ENCODE results near the gene CPM.

DNA sequence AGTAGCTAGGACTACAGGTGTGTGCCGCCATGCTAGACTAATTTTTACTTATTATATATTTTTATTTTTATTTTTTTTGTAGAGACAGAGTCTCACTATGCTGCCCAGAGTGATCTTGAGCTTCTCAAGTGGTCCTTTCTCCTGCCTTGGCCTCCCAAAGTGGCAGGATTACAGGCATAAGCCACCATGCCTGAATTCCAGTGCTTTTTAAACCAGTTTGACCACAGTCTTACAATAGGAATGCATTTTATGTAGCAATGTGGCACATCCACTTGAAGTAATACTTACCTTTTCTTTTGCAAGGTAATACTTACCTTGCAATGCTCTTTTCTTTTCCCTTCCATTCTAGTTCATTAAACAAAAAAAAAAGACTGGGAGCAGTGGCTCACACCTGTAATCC is 38.0 kb upstream of the CPM start:
- TF ChIP-seq GATA3 (IDR thresholded peaks at IDR 0.05; ENCODE audit: low read depth, low read length) = no peak
- TF ChIP-seq GATA2 (IDR thresholded peaks at IDR 0.05; ENCODE audit: low read depth, low read length) = no peak
